Measurements from ENCODE around the gene TSNAXIP1.

TSNAXIP1 gene

GRCh38 chr16:67877064-67877463 lies 70.4 kb downstream of the TSNAXIP1 start:
- Mint-ChIP-seq H3K27ac (peak overlapping the region; percentile 96), H3K36me3 (peaks cover 91% of the 10 kb centered on the region), H3K4me3 (no peak overlapping the region)

More at GRCh38 chr16:67877064-67877463, 70.4 kb downstream of the TSNAXIP1 start:
- ATAC-seq: no peak
- peaks cover 36% of the 10 kb centered on the region for H3K4me1 Mint-ChIP-seq
- DNase-seq (ENCODE audit: low spot score in 2 of 2): no peak
- H3K9me3 Mint-ChIP-seq: no peaks in the 10 kb centered on the region

Measured in stimulated activated effector memory CD8-positive, alpha-beta T cell treated with anti-CD3 and anti-CD28 coated beads, Interleukin-12 subunit alpha, Interleukin-12 subunit beta, amount 100 ng/mL, for 72 hours (primary cell).